Gastrocnemius medialis (tissue), 4 donors: ENCODE measurements around the gene OR10A7. TPM values are rescaled to one million over a fixed set of nuclear protein-coding genes. Genes with fewer than 3 reads are reported as not detected.

Source experiments
- ATAC-seq, 2 donors: fragments of 150-250 bp; one replicate each; pipeline ENCODE4 v1.9.1; 2016
- DNase-seq, 2 donors: peaks; one replicate each; pipeline ENCODE4 v3.0.0-alpha.2; 2019
- H3K27ac ChIP-seq, 4 donors: fragments of 200-600 bp; sonication (generic); 1 replicate in 1 of 4; 2 replicates in 3 of 4; pipeline ENCODE4 v1.5.1; 2016 to 2018; ENCODE audit warnings: mild to moderate bottlenecking in 2 of 4, moderate library complexity in 1 of 4
- H3K27me3 ChIP-seq, 3 donors: fragments of 200-600 bp; sonication (generic) in 2 of 3; 1 replicate in 1 of 3; 2 replicates in 2 of 3; pipeline versions ENCODE4 v1.5.1 to v1.6.0; 2016 to 2019; ENCODE audit warnings: mild to moderate bottlenecking in 1 of 3, moderate library complexity in 1 of 3
- H3K36me3 ChIP-seq, 2 donors: fragments of 200-600 bp; sonication (generic) in 1 of 2; one replicate each; pipeline ENCODE4 v1.5.1; 2017 to 2018
- H3K4me1 ChIP-seq, 2 donors: fragments of 200-600 bp; sonication (generic) in 1 of 2; one replicate each; pipeline ENCODE4 v1.5.1; 2016 to 2017; ENCODE audit warnings: mild to moderate bottlenecking in 2 of 2
- H3K4me3 ChIP-seq, 4 donors: fragments of 200-600 bp; sonication (generic) in 3 of 4; 1 replicate in 1 of 4; 2 replicates in 3 of 4; pipeline ENCODE4 v1.5.1; 2016 to 2019; ENCODE audit warnings: mild to moderate bottlenecking in 2 of 4
- H3K9me3 ChIP-seq, 3 donors: fragments of 200-600 bp; sonication (generic) in 2 of 3; 1 replicate in 1 of 3; 2 replicates in 2 of 3; pipeline ENCODE4 v1.5.1; 2016 to 2019
- CTCF ChIP-seq, 5 experiments: fragments of 450-650 bp in 3 of 5; fragments of 200-600 bp in 2 of 5; sonication (generic) in 2 of 5; IDR thresholded peaks in 4 of 5; conservative IDR thresholded peaks in 1 of 5; 1 replicate in 4 of 5; 2 replicates in 1 of 5; pipeline ENCODE4 v1.5.1; 2016 to 2019; ENCODE audit warnings: antibody characterized with exemption in 5 of 5, mild to moderate bottlenecking in 3 of 5, moderate library complexity in 3 of 5
- POLR2A ChIP-seq, 2 donors: fragments of 450-650 bp; IDR thresholded peaks; one replicate each; pipeline ENCODE4 v1.6.1; 2017; ENCODE audit warnings: antibody characterized with exemption in 2 of 2, mild to moderate bottlenecking in 2 of 2, moderate library complexity in 2 of 2
- in situ Hi-C, 4 donors: fragments of 200-750 bp; cut with MboI; loops; one replicate each; pipeline versions ENCODE4 v1.15.0 to v1.8.0; 2017; ENCODE audit warnings: low sequenced_read_pairs in 4 of 4
- intact Hi-C: fragments of 100-400 bp; cut with DNase I; formaldehyde crosslinking; loops from one replicate; pipeline ENCODE4 v1.15.1; 2023; ENCODE audit warnings: low total_unique reads
- total RNA-seq, 4 donors: library from RNA; depleted of rRNA; stranded (reverse); fragments of >200 nt; gene quantifications; one replicate each; pipeline versions ENCODE4 v1.1.0 to v1.2.3, GENCODE V29; 2016

Gene OR10A7
- total RNA-seq, 4 donors from 2014 or later = not detected

GRCh38 chr12:55258303-55258702 lies 37.5 kb downstream of the OR10A7 start:
- intact Hi-C loops = no loop called here
- no peaks in the 10 kb centered on the region for H3K9me3 ChIP-seq

More at GRCh38 chr12:55258303-55258702, 37.5 kb downstream of the OR10A7 start:
- in situ Hi-C loops = no loop called here
- ATAC-seq (no peak), DNase-seq (no peak)
- TF ChIP-seq POLR2A (IDR thresholded peaks at IDR 0.05) (no peak), CTCF (IDR thresholded peaks at IDR 0.05 in 4 of 5, conservative IDR thresholded peaks at IDR 0.05 in 1 of 5) (no peak)
- no peak overlapping the region for H3K27ac ChIP-seq
- H3K4me1 ChIP-seq = no peaks in the 10 kb centered on the region
- H3K36me3 ChIP-seq = no peaks in the 10 kb centered on the region
- H3K27me3 ChIP-seq = no peaks in the 10 kb centered on the region
- H3K4me3 ChIP-seq = no peak overlapping the region

Other genes with a start within 250 kb of the OR10A7 start
- gene TESPA1, start 236.3 kb upstream of the OR10A7 start, total RNA-seq = 1 to 10 TPM in 1 of 4 donors, under 1 TPM in 1, not detected in 2; 0.94 to 1.1 TPM
- gene NEUROD4, start 201.1 kb upstream of the OR10A7 start, total RNA-seq = not detected
- not detected for gene OR9K2, start 94.6 kb upstream of the OR10A7 start, total RNA-seq
- not detected for gene OR6C74, start 23.6 kb downstream of the OR10A7 start, total RNA-seq
- not detected for gene OR6C6, start 75.5 kb downstream of the OR10A7 start, total RNA-seq
- not detected for gene OR6C1, start 93.3 kb downstream of the OR10A7 start, total RNA-seq
- gene OR6C3, start 109.7 kb downstream of the OR10A7 start, total RNA-seq = not detected
- gene OR6C75, start 141.9 kb downstream of the OR10A7 start, total RNA-seq = not detected
- gene OR6C65, start 179.5 kb downstream of the OR10A7 start, total RNA-seq = not detected
- not detected for gene OR6C76, start 205.2 kb downstream of the OR10A7 start, total RNA-seq
- not detected for gene OR6C2, start 223.1 kb downstream of the OR10A7 start, total RNA-seq
- gene OR6C70, start 249.1 kb downstream of the OR10A7 start, total RNA-seq = not detected